Muscle of leg (tissue), 11 donors: ENCODE measurements around the gene ADAMTS12. TPM values are rescaled to one million over a fixed set of nuclear protein-coding genes. Genes with fewer than 3 reads are reported as not detected.

Experiments
- DNase-seq: peaks from one replicate; pipeline ENCODE4 v3.0.0; 2013
- H3K27ac ChIP-seq: one replicate; pipeline ENCODE4 v1.5.1; 2013; ENCODE audit warnings: mild to moderate bottlenecking, low read length, control low read depth
- H3K27me3 ChIP-seq: one replicate; pipeline ENCODE4 v1.6.1; 2013; ENCODE audit warnings: low read length; ENCODE audit not compliant: control insufficient read depth, insufficient read depth
- H3K36me3 ChIP-seq: one replicate; pipeline ENCODE4 v1.6.1; 2013; ENCODE audit warnings: low read length; ENCODE audit not compliant: control insufficient read depth, insufficient read depth
- H3K4me1 ChIP-seq: one replicate; pipeline ENCODE4 v1.6.1; 2013; ENCODE audit warnings: low read length; ENCODE audit not compliant: control insufficient read depth, insufficient read depth
- H3K4me3 ChIP-seq: one replicate; pipeline ENCODE4 v1.5.1; 2013; ENCODE audit warnings: low read length, control low read depth
- H3K9me3 ChIP-seq: replicated peaks from 2 replicates; pipeline ENCODE4 v1.6.1; 2013; ENCODE audit warnings: low read depth, low read length; ENCODE audit not compliant: control insufficient read depth
- WGBS: methylation state at CpG from one replicate; pipeline ENCODE4 v1.1.5; 2013; ENCODE audit warnings: missing lambda C conversion rate; ENCODE audit not compliant: insufficient coverage; 5-methylcytosine and 5-hydroxymethylcytosine counted together
- polyA plus RNA-seq, 8 donors: library from polyadenylated mRNA; unstranded; fragments of 120-200 nt; gene quantifications; one replicate each; pipeline versions ENCODE4 v1.2.1 to v1.2.3, GENCODE V29; 2013; ENCODE audit warnings: inconsistent platforms in 1 of 8, low replicate concordance in 1 of 8; ENCODE audit not compliant: insufficient read length in 8 of 8, insufficient read depth in 1 of 8
- total RNA-seq: library from RNA; stranded (reverse); fragments of 120-200 nt; gene quantifications from one replicate; pipeline ENCODE4 v1.2.4, GENCODE V29; 2013

ADAMTS12 gene
- total and polyA plus RNA-seq, 9 donors: 14.8 to 35.1 (median 22.8) TPM

- no CpG with 5 or more reads among the region's 3 CpGs for WGBS
- DNase-seq: peak; percentile 83
- Histone ChIP-seq H3K4me3 (no peak overlapping the region), H3K9me3 (no peaks in the 10 kb centered on the region), H3K27me3 (no peaks in the 10 kb centered on the region), H3K36me3 (no peaks in the 10 kb centered on the region), H3K4me1 (no peaks in the 10 kb centered on the region), H3K27ac (no peak overlapping the region)
Measured at GRCh38 chr5:33810491-33811120, 81.2 kb downstream of the ADAMTS12 start.

- DNase-seq: peak; percentile 70
- Histone ChIP-seq H3K27ac (no peak overlapping the region), H3K9me3 (no peaks in the 10 kb centered on the region)
Measured at GRCh38 chr5:33809936-33810335, 81.9 kb downstream of the ADAMTS12 start.

GRCh38 chr5:33808699-33809098 is 83.1 kb downstream of the ADAMTS12 start:
- 83% methylated on average over 1 of the region's 4 CpGs for WGBS
- Histone ChIP-seq H3K9me3 (no peaks in the 10 kb centered on the region), H3K36me3 (no peaks in the 10 kb centered on the region), H3K4me1 (peaks cover 2% of the 10 kb centered on the region), H3K27ac (no peak overlapping the region), H3K27me3 (no peaks in the 10 kb centered on the region), H3K4me3 (no peak overlapping the region)
- no peak for DNase-seq

More at GRCh38 chr5:33809936-33810335, 81.9 kb downstream of the ADAMTS12 start:
- no peaks in the 10 kb centered on the region for H3K4me1 ChIP-seq
- H3K27me3 ChIP-seq: no peaks in the 10 kb centered on the region
- H3K4me3 ChIP-seq: no peak overlapping the region
- WGBS: no CpG with 5 or more reads among the region's 1 CpG
- no peaks in the 10 kb centered on the region for H3K36me3 ChIP-seq

- WGBS: 72% methylated on average over 9 of the region's 9 CpGs
- peaks cover 2% of the 10 kb centered on the region for H3K4me1 ChIP-seq
- no peaks in the 10 kb centered on the region for H3K36me3 ChIP-seq
- DNase-seq: no peak
- no peak overlapping the region for H3K27ac ChIP-seq
- no peaks in the 10 kb centered on the region for H3K27me3 ChIP-seq
- no peak overlapping the region for H3K4me3 ChIP-seq
- no peaks in the 10 kb centered on the region for H3K9me3 ChIP-seq
Measured at GRCh38 chr5:33807771-33808170, 84.0 kb downstream of the ADAMTS12 start.

- WGBS: 84% methylated on average over 11 of the region's 13 CpGs
- no peak overlapping the region for H3K27ac ChIP-seq
Measured at GRCh38 chr5:33806738-33807442, 84.9 kb downstream of the ADAMTS12 start.

GRCh38 chr5:33801292-33801691 is 90.5 kb downstream of the ADAMTS12 start:
- no peak for DNase-seq
- no peaks in the 10 kb centered on the region for H3K9me3 ChIP-seq
- H3K4me3 ChIP-seq: no peak overlapping the region
- no peaks in the 10 kb centered on the region for H3K36me3 ChIP-seq
- no peak overlapping the region for H3K27ac ChIP-seq
- no peaks in the 10 kb centered on the region for H3K27me3 ChIP-seq
- peaks cover 7% of the 10 kb centered on the region for H3K4me1 ChIP-seq

More at GRCh38 chr5:33806738-33807442, 84.9 kb downstream of the ADAMTS12 start:
- Histone ChIP-seq H3K4me1 (peaks cover 2% of the 10 kb centered on the region), H3K9me3 (no peaks in the 10 kb centered on the region), H3K4me3 (no peak overlapping the region), H3K36me3 (no peaks in the 10 kb centered on the region), H3K27me3 (no peaks in the 10 kb centered on the region)
- DNase-seq: no peak

- Histone ChIP-seq H3K4me3 (no peak overlapping the region), H3K36me3 (no peaks in the 10 kb centered on the region), H3K27me3 (no peaks in the 10 kb centered on the region), H3K27ac (peak overlapping the region; percentile 38), H3K9me3 (no peaks in the 10 kb centered on the region), H3K4me1 (peaks cover 10% of the 10 kb centered on the region)
- peak; percentile 77 for DNase-seq
- 45% methylated on average over 2 of the region's 7 CpGs for WGBS
Measured at GRCh38 chr5:33800241-33800950, 91.4 kb downstream of the ADAMTS12 start.

- peak overlapping the region; percentile 92 for H3K27ac ChIP-seq
- H3K4me3 ChIP-seq: no peak overlapping the region
- peak; percentile 54 for DNase-seq
- no peaks in the 10 kb centered on the region for H3K9me3 ChIP-seq
- H3K4me1 ChIP-seq: peaks cover 23% of the 10 kb centered on the region
- 76% methylated on average over 2 of the region's 7 CpGs for WGBS
- no peaks in the 10 kb centered on the region for H3K27me3 ChIP-seq
- no peaks in the 10 kb centered on the region for H3K36me3 ChIP-seq
Measured at GRCh38 chr5:33795496-33795895, 96.3 kb downstream of the ADAMTS12 start.

GRCh38 chr5:33794550-33795181 is 97.1 kb downstream of the ADAMTS12 start:
- no peaks in the 10 kb centered on the region for H3K9me3 ChIP-seq
- H3K4me3 ChIP-seq: no peak overlapping the region
- peak; percentile 88 for DNase-seq
- no peaks in the 10 kb centered on the region for H3K27me3 ChIP-seq
- H3K27ac ChIP-seq: peak overlapping the region; percentile 92
- peaks cover 18% of the 10 kb centered on the region for H3K4me1 ChIP-seq
- H3K36me3 ChIP-seq: no peaks in the 10 kb centered on the region
- 87% methylated on average over 5 of the region's 8 CpGs for WGBS
